ENCODE measurements around the gene DUSP7.

The DUSP7 gene

GRCh38 chr3:52056521-52056967 is at the start of gene DUSP7:
Gene DUSP7 (minus strand): TSS chr3:52056571. CDS start chr3:52056366, 205 bp downstream.
- no peak for DNase-seq (ENCODE audit: low read depth, low spot score)
- H3K27ac ChIP-seq: peak within 1 kb of the TSS; percentile 100

- DNase-seq (ENCODE audit: low read depth, low spot score): no peak
- no peak overlapping the region for H3K27ac ChIP-seq
These were observed 48.6 kb upstream of the DUSP7 start for GRCh38 chr3:52104684-52105640.

- H3K27ac ChIP-seq: no peak overlapping the region
- no peak for DNase-seq (ENCODE audit: low read depth, low spot score)
These were observed 46.6 kb upstream of the DUSP7 start for GRCh38 chr3:52102934-52103333.

GRCh38 chr3:52099001-52099401 is 42.6 kb upstream of the DUSP7 start:
- H3K27ac ChIP-seq: peak overlapping the region; percentile 6
- peak; percentile 10 for DNase-seq (ENCODE audit: low read depth, low spot score)

GRCh38 chr3:52097851-52098507 is 41.6 kb upstream of the DUSP7 start:
- H3K27ac ChIP-seq: no peak overlapping the region
- DNase-seq (ENCODE audit: low read depth, low spot score): no peak

GRCh38 chr3:52095990-52096775 is 39.8 kb upstream of the DUSP7 start:
- DNase-seq (ENCODE audit: low read depth, low spot score): peak; percentile 16
- no peak overlapping the region for H3K27ac ChIP-seq

GRCh38 chr3:52094571-52095485 is 38.5 kb upstream of the DUSP7 start:
- H3K27ac ChIP-seq: no peak overlapping the region
- no peak for DNase-seq (ENCODE audit: low read depth, low spot score)

GRCh38 chr3:52093756-52094545 is 37.6 kb upstream of the DUSP7 start:
- H3K27ac ChIP-seq: no peak overlapping the region
- DNase-seq (ENCODE audit: low read depth, low spot score): no peak

GRCh38 chr3:52092891-52093290 is 36.5 kb upstream of the DUSP7 start:
- no peak overlapping the region for H3K27ac ChIP-seq
- no peak for DNase-seq (ENCODE audit: low read depth, low spot score)

- H3K27ac ChIP-seq: no peak overlapping the region
- DNase-seq (ENCODE audit: low read depth, low spot score): no peak
These were observed 35.9 kb upstream of the DUSP7 start for GRCh38 chr3:52092271-52092660.

- H3K27ac ChIP-seq: no peak overlapping the region
- DNase-seq (ENCODE audit: low read depth, low spot score): no peak
These were observed 35.4 kb upstream of the DUSP7 start for GRCh38 chr3:52091586-52092270.

- no peak for DNase-seq (ENCODE audit: low read depth, low spot score)
These were observed 34.6 kb upstream of the DUSP7 start for GRCh38 chr3:52090933-52091468.

GRCh38 chr3:52090131-52090932 is 34.0 kb upstream of the DUSP7 start:
- DNase-seq (ENCODE audit: low read depth, low spot score): no peak
- H3K27ac ChIP-seq: peak overlapping the region; percentile 14

More at GRCh38 chr3:52090933-52091468, 34.6 kb upstream of the DUSP7 start:
- H3K27ac ChIP-seq: no peak overlapping the region

- no peak for DNase-seq (ENCODE audit: low read depth, low spot score)
- no peak overlapping the region for H3K27ac ChIP-seq
These were observed 33.3 kb upstream of the DUSP7 start for GRCh38 chr3:52089691-52090090.

GRCh38 chr3:52088445-52089367 is 32.3 kb upstream of the DUSP7 start:
- no peak for DNase-seq (ENCODE audit: low read depth, low spot score)

GRCh38 chr3:52087731-52088130 is 31.4 kb upstream of the DUSP7 start:
- H3K27ac ChIP-seq: no peak overlapping the region
- no peak for DNase-seq (ENCODE audit: low read depth, low spot score)

More at GRCh38 chr3:52088445-52089367, 32.3 kb upstream of the DUSP7 start:
- no peak overlapping the region for H3K27ac ChIP-seq

All from epithelial cell of prostate (primary cell).